Ishikawa (cell line): ENCODE data around the gene CHCHD6.

Experiments
- CEBPB ChIP-seq: IDR thresholded peaks from 2 replicates; pipeline ENCODE4 v1.6.1; 2012
- CREB1 ChIP-seq: IDR thresholded peaks from 2 replicates; pipeline ENCODE4 v1.6.1; 2012; ENCODE audit warnings: low read depth
- EGR1 ChIP-seq: IDR thresholded peaks from 2 replicates; pipeline ENCODE4 v1.6.1; 2012
- EP300 ChIP-seq: IDR thresholded peaks from 2 replicates; pipeline ENCODE4 v1.6.1; 2012; ENCODE audit warnings: borderline replicate concordance
- FOXM1 ChIP-seq: IDR thresholded peaks from 2 replicates; pipeline ENCODE4 v1.6.1; 2012; ENCODE audit warnings: low read depth, borderline replicate concordance
- MAX ChIP-seq: IDR thresholded peaks from 2 replicates; pipeline ENCODE4 v1.6.1; 2012
- NFIC ChIP-seq: IDR thresholded peaks from 2 replicates; pipeline ENCODE4 v1.6.1; 2012
- RAD21 ChIP-seq: IDR thresholded peaks from 2 replicates; pipeline ENCODE4 v1.6.1; 2012; ENCODE audit warnings: low read depth
- REST ChIP-seq: IDR thresholded peaks from 2 replicates; pipeline ENCODE4 v1.6.1; 2012; ENCODE audit warnings: low read depth, mild to moderate bottlenecking
- TAF1 ChIP-seq: IDR thresholded peaks from 2 replicates; pipeline ENCODE4 v1.6.1; 2012; ENCODE audit warnings: low read depth, mild to moderate bottlenecking
- TCF12 ChIP-seq: IDR thresholded peaks from 2 replicates; pipeline ENCODE4 v1.6.1; 2012; ENCODE audit warnings: low read depth
- TEAD4 ChIP-seq: IDR thresholded peaks from 2 replicates; pipeline ENCODE4 v1.6.1; 2012
- USF1 ChIP-seq: IDR thresholded peaks from 2 replicates; pipeline ENCODE4 v1.6.1; 2012
- YY1 ChIP-seq: IDR thresholded peaks from 2 replicates; pipeline ENCODE4 v1.6.1; 2012; ENCODE audit warnings: low read depth
- ZBTB7A ChIP-seq: IDR thresholded peaks from 2 replicates; pipeline ENCODE4 v1.6.1; 2012; ENCODE audit warnings: low read depth

The CHCHD6 gene

GRCh38 chr3:126921085-126921824 is 217.2 kb downstream of the CHCHD6 start:
- TF ChIP-seq REST (no peak), TEAD4 (no peak), TAF1 (no peak), YY1 (no peak), MAX (no peak), FOXM1 (no peak), ZBTB7A (no peak), EGR1 (no peak), RAD21 (no peak), USF1 (no peak), CEBPB (no peak), NFIC (no peak), CREB1 (no peak), EP300 (no peak), TCF12 (no peak)

- no peak for TF ChIP-seq TAF1
- no peak for TF ChIP-seq NFIC
- no peak for TF ChIP-seq MAX
- TF ChIP-seq REST: no peak
- TF ChIP-seq CREB1: no peak
- no peak for TF ChIP-seq TCF12
- TF ChIP-seq EP300: no peak
- no peak for TF ChIP-seq FOXM1
- TF ChIP-seq USF1: no peak
- TF ChIP-seq EGR1: no peak
- no peak for TF ChIP-seq CEBPB
- TF ChIP-seq TEAD4: no peak
These were observed 218.4 kb downstream of the CHCHD6 start for GRCh38 chr3:126922466-126922865.

GRCh38 chr3:126923423-126923822 is 219.4 kb downstream of the CHCHD6 start:
- TF ChIP-seq CREB1 (no peak), NFIC (no peak), TEAD4 (no peak), RAD21 (no peak), EP300 (no peak), REST (no peak), YY1 (no peak), EGR1 (no peak), CEBPB (no peak), ZBTB7A (no peak), MAX (no peak), TAF1 (no peak)

- TF ChIP-seq USF1 (no peak), EP300 (no peak), TEAD4 (no peak), FOXM1 (no peak), TAF1 (no peak), TCF12 (no peak), RAD21 (no peak), MAX (no peak), CREB1 (no peak), EGR1 (no peak), REST (no peak), NFIC (no peak), YY1 (no peak), CEBPB (no peak)
These were observed 219.9 kb downstream of the CHCHD6 start for GRCh38 chr3:126923895-126924294.
